RWPE2 (cell line): ENCODE measurements around the gene DGKI.

Experiments
- ATAC-seq: fragments of 200-7000 bp; cut with Tn5 transposase; 3 replicates; pipeline ENCODE4 v1.9.1; 2021; ENCODE audit warnings: low read depth
- DNase-seq: peaks from one replicate; pipeline ENCODE4 v3.0.0-alpha.2; 2020; ENCODE audit warnings: low spot score
- H3K27ac ChIP-seq: fragments of 450-650 bp; 2 replicates; pipeline ENCODE4 v1.5.1; 2017; ENCODE audit warnings: mild to moderate bottlenecking; ENCODE audit not compliant: poor library complexity, severe bottlenecking
- H3K27me3 ChIP-seq: fragments of 250-450 bp; sonication (Bioruptor Pico); 2 replicates; pipeline ENCODE4 v1.5.1; 2021; ENCODE audit warnings: mild to moderate bottlenecking, moderate library complexity; ENCODE audit not compliant: insufficient read depth, poor library complexity, severe bottlenecking
- H3K36me3 ChIP-seq: fragments of 250-450 bp; sonication (Bioruptor Pico); 2 replicates; pipeline ENCODE4 v1.5.1; 2020; ENCODE audit warnings: low read depth, mild to moderate bottlenecking, moderate library complexity
- H3K4me1 ChIP-seq: fragments of 250-450 bp; sonication (Bioruptor Pico); 2 replicates; pipeline ENCODE4 v1.5.1; 2021; ENCODE audit warnings: mild to moderate bottlenecking, moderate library complexity; ENCODE audit not compliant: insufficient read depth, poor library complexity, severe bottlenecking
- H3K4me3 ChIP-seq: fragments of 250-450 bp; sonication (Bioruptor Pico); 2 replicates; pipeline ENCODE4 v1.5.1; 2021; ENCODE audit warnings: mild to moderate bottlenecking, moderate library complexity; ENCODE audit not compliant: severe bottlenecking
- H3K9me3 ChIP-seq: fragments of 250-450 bp; sonication (Bioruptor Pico); 2 replicates; pipeline ENCODE4 v1.5.1; 2021; ENCODE audit warnings: mild to moderate bottlenecking, moderate library complexity; ENCODE audit not compliant: severe bottlenecking
- TF ChIP-seq, protein P1 (sequence below): fragments of 450-650 bp; IDR thresholded peaks from one replicate; pipeline ENCODE4 v1.5.1; 2017; ENCODE audit warnings: mild to moderate bottlenecking, moderate library complexity; ENCODE audit not compliant: poor library complexity, severe bottlenecking

DGKI gene

DNA sequence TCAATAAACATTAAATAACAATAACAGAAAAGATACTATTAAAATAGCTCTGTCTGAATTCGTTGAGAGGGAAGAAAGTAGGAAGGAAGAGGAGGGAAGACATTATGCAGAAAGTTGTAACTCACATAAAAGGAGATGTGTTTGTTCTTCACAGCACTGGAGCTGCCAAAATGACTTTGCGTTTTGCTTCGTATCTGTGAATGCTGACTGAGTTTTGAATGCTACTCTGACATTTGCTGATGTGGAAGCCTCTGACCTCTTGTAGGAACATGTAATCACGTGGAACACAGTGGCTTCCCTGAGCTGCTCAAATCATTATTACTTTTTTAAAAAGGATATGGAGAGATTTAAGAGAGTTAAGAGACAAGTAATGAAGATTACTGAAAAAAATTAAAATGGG is 15.6 kb upstream of the DGKI start:
- TF ChIP-seq, protein P1, sequence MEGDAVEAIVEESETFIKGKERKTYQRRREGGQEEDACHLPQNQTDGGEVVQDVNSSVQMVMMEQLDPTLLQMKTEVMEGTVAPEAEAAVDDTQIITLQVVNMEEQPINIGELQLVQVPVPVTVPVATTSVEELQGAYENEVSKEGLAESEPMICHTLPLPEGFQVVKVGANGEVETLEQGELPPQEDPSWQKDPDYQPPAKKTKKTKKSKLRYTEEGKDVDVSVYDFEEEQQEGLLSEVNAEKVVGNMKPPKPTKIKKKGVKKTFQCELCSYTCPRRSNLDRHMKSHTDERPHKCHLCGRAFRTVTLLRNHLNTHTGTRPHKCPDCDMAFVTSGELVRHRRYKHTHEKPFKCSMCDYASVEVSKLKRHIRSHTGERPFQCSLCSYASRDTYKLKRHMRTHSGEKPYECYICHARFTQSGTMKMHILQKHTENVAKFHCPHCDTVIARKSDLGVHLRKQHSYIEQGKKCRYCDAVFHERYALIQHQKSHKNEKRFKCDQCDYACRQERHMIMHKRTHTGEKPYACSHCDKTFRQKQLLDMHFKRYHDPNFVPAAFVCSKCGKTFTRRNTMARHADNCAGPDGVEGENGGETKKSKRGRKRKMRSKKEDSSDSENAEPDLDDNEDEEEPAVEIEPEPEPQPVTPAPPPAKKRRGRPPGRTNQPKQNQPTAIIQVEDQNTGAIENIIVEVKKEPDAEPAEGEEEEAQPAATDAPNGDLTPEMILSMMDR = no peak
- ATAC-seq = no peak
- H3K4me3 ChIP-seq = no peak overlapping the region

DNA sequence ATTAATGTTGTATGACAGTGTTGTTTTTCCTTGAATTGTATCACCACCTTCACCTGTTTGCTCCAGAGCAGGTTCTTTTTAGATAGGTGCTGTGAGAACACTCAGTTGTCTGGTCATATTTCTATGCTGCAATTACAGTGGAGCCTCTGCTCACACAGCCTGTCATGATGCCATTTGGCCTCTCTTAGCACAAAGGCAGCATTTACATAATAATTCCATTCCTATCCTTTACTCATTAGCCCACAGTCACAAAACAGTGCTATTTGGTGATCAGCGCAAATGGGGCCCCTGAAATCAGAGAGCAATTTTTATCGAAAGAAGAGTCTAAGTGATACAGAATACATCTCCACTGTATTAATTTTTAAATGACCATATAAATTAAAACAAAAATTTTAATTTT is 13.8 kb upstream of the DGKI start:
- no peak overlapping the region for H3K27ac ChIP-seq

More for the DNA sequence above, 15.6 kb upstream of the DGKI start:
- Histone ChIP-seq H3K4me1 (no peaks in the 10 kb centered on the region), H3K36me3 (peaks cover 25% of the 10 kb centered on the region), H3K9me3 (no peaks in the 10 kb centered on the region), H3K27me3 (no peaks in the 10 kb centered on the region), H3K27ac (no peak overlapping the region)
- no peak for DNase-seq

DNA sequence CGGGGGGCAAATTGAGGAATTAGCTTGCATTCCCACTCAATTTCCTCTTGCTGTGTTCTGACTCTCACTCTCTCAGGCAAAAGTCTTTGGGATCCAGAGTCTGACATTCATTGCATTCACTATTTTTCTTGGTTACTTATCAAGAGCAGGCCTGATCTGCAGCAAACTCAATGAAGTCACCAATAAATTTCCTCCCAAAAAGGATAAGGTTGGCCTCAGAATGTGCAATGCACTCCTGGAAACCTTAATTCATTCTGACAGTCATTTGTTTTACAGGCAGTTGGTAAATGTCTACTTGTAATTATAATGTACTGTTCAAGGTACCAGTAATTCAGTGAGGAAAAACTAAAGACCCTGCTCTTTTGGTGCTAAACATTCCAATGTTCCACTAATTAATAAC is 6.3 kb upstream of the DGKI start:
- no peak overlapping the region for H3K4me3 ChIP-seq
- DNase-seq = no peak
- H3K9me3 ChIP-seq = no peaks in the 10 kb centered on the region
- no peaks in the 10 kb centered on the region for H3K36me3 ChIP-seq
- H3K4me1 ChIP-seq = no peaks in the 10 kb centered on the region
- ATAC-seq = no peak
- H3K27ac ChIP-seq = no peak overlapping the region
- TF ChIP-seq, protein P1 = no peak
- peaks cover 8% of the 10 kb centered on the region for H3K27me3 ChIP-seq

More for the DNA sequence above, 13.8 kb upstream of the DGKI start:
- Histone ChIP-seq H3K27me3 (no peaks in the 10 kb centered on the region), H3K4me3 (no peak overlapping the region), H3K36me3 (peaks cover 11% of the 10 kb centered on the region; the same call in 1 of the 2 replicates), H3K4me1 (no peaks in the 10 kb centered on the region), H3K9me3 (no peaks in the 10 kb centered on the region)
- ATAC-seq = no peak
- TF ChIP-seq, protein P1 = no peak
- DNase-seq = no peak

DNA sequence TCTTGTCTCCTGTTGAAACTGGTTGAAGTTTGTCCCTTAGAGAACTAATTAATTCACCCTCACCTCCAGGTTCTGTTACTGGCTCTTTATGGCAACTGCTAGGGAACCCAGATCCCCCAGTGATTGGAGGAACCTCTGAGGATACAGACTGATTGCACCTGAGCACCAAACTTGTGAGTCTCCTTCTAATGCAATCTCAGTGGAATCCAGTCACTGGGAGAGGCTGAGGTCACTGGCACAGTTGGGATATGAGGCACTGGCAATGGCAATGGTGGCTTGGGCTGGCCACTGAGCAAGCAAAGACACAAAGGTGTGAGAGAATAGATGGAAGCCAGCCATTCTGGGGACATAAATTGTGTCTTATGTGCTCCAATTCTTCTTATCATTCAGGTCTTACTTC is 5.3 kb upstream of the DGKI start:
- peaks cover 17% of the 10 kb centered on the region for H3K27me3 ChIP-seq
- TF ChIP-seq, protein P1 = no peak

DNA sequence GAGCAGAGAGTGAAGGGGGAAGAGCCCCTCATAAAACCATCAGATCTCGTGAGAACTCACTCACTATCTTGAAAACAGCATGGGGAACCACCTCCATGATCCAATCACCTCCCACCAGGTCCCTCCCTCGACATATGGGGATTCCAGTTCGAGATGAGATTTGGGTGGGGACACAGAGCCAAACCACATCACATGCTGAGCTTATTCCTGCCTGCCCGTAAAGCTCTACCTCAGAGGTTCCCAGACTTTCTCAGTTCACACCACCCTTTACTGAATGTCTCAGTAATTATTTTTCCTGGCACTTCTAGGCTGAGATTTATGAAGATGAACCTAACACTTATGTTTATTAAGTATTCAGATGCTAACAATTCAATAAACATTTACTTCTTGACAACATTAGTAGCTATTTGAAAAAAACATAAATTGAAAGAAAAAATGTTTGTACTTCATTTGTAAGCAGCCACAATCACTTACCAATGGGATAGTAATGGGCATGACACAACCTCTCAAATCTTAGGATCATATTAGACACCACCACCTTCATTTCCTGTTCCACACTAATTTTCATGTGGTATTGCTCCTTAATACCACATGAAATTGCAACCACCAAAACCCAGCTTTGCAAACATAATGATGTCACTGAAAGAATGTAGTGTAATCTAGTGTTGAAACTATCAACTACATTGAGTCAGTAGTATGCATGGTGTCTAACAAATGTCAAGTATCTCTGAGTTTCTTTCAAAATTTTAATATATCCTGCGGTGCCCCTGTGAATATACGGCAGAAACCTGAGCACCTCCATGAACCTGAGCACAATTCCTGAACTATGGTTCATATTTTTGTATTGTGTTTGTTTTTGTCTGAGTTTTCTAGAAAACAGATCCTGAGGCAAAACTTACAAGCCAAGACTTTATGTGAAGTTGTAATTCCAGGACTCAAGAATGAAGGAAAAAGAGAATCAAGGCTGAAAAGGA is 4.5 kb upstream of the DGKI start:
- H3K36me3 ChIP-seq = no peaks in the 10 kb centered on the region
- DNase-seq (no peak), ATAC-seq (no peak)
- H3K4me1 ChIP-seq = no peaks in the 10 kb centered on the region
- peaks cover 23% of the 10 kb centered on the region for H3K27me3 ChIP-seq
- H3K27ac ChIP-seq = no peak overlapping the region
- TF ChIP-seq, protein P1 = no peak
- no peak overlapping the region for H3K4me3 ChIP-seq
- H3K9me3 ChIP-seq = no peaks in the 10 kb centered on the region

More for the DNA sequence above, 5.3 kb upstream of the DGKI start:
- no peaks in the 10 kb centered on the region for H3K4me1 ChIP-seq
- H3K36me3 ChIP-seq = no peaks in the 10 kb centered on the region
- no peak overlapping the region for H3K27ac ChIP-seq
- DNase-seq = no peak
- no peak overlapping the region for H3K4me3 ChIP-seq
- no peaks in the 10 kb centered on the region for H3K9me3 ChIP-seq
- no peak for ATAC-seq
